HEK293 (cell line): Measurements from ENCODE around the gene XIAP.

Source experiments
- CTCF ChIA-PET: fragments of 350-600 bp; formaldehyde crosslinking; extraction: SDS; loops from one replicate; lab custom pipeline; 2021; ENCODE audit warnings: antibody characterized with exemption; lab: Yijun Ruan, JAX
- POLR2A ChIA-PET: fragments of 300-600 bp; formaldehyde crosslinking; extraction: SDS; loops from one replicate; lab custom pipeline; 2020; ENCODE audit warnings: antibody characterized with exemption, inconsistent platforms; lab: Yijun Ruan, JAX
- H3K27ac ChIP-seq: fragments of 200-500 bp; sonication (Bioruptor generic); 2 replicates; pipeline ENCODE4 v1.5.1; 2014; ENCODE audit warnings: low read depth, low read length, control low read depth, inconsistent platforms; ENCODE audit errors: extremely low read depth
- H3K36me3 ChIP-seq, 2 experiments: fragments of 200-500 bp in 1 of 2; sonication (Bioruptor generic) in 1 of 2; 1 replicate in 1 of 2; 2 replicates in 1 of 2; pipeline ENCODE4 v1.5.1; 2014 to 2017; ENCODE audit warnings: inconsistent platforms in 2 of 2, low read length in 2 of 2; ENCODE audit not compliant: control insufficient read depth in 2 of 2, insufficient read depth in 1 of 2
- H3K4me1 ChIP-seq: fragments of 200-500 bp; sonication (Bioruptor generic); 2 replicates; pipeline ENCODE4 v1.5.1; 2014; ENCODE audit warnings: mild to moderate bottlenecking, low read length, inconsistent platforms; ENCODE audit not compliant: control insufficient read depth, insufficient read depth
- H3K4me3 ChIP-seq: 2 replicates; pipeline ENCODE4 v1.5.1; 2011; ENCODE audit warnings: low read depth, mild to moderate bottlenecking, control low read depth, low read length, moderate library complexity
- H3K9me3 ChIP-seq: fragments of 200-500 bp; sonication (Bioruptor generic); 2 replicates; pipeline ENCODE4 v1.5.1; 2014; ENCODE audit warnings: low read depth, low read length, inconsistent platforms; ENCODE audit not compliant: control insufficient read depth, insufficient read depth
- EGR2 ChIP-seq: fragments of 450-650 bp; formaldehyde crosslinking; IDR thresholded peaks from 2 replicates; pipeline ENCODE4 v1.5.1; 2016; ENCODE audit warnings: low read depth, missing biosample characterization, missing genetic modification characterization
- HOXC10 ChIP-seq: sonication (generic); formaldehyde crosslinking; IDR thresholded peaks from 2 replicates; pipeline ENCODE4 v1.8.1; 2023; ENCODE audit warnings: mild to moderate bottlenecking, missing genetic modification reagents
- KLF17 ChIP-seq: fragments of 450-650 bp; formaldehyde crosslinking; IDR thresholded peaks from 2 replicates; pipeline ENCODE4 v1.5.1; 2016; ENCODE audit warnings: missing biosample characterization, missing genetic modification characterization
- MYNN ChIP-seq: fragments of 450-650 bp; formaldehyde crosslinking; IDR thresholded peaks from 2 replicates; pipeline ENCODE4 v1.5.1; 2016; ENCODE audit warnings: missing biosample characterization, missing genetic modification characterization, borderline replicate concordance
- REPIN1 ChIP-seq: fragments of 450-650 bp; formaldehyde crosslinking; IDR thresholded peaks from 2 replicates; pipeline ENCODE4 v1.5.1; 2017; ENCODE audit warnings: missing biosample characterization, missing genetic modification characterization, low read depth
- SP7 ChIP-seq: fragments of 450-650 bp; formaldehyde crosslinking; IDR thresholded peaks from 2 replicates; pipeline ENCODE4 v1.5.1; 2016; ENCODE audit warnings: missing biosample characterization, missing genetic modification characterization
- ZBTB17 ChIP-seq: fragments of 450-650 bp; formaldehyde crosslinking; IDR thresholded peaks from 2 replicates; pipeline ENCODE4 v1.5.1; 2016; ENCODE audit warnings: missing biosample characterization, missing genetic modification characterization
- ZEB2 ChIP-seq: fragments of 450-650 bp; formaldehyde crosslinking; IDR thresholded peaks from 2 replicates; pipeline ENCODE4 v1.5.1; 2016; ENCODE audit warnings: missing biosample characterization, missing genetic modification characterization
- ZNF10 ChIP-seq: fragments of 450-650 bp; formaldehyde crosslinking; IDR thresholded peaks from 2 replicates; pipeline ENCODE4 v1.5.1; 2017; ENCODE audit warnings: missing biosample characterization, missing genetic modification characterization
- ZNF114 ChIP-seq: fragments of 450-650 bp; formaldehyde crosslinking; IDR thresholded peaks from 2 replicates; pipeline ENCODE4 v1.5.0; 2017; ENCODE audit warnings: missing biosample characterization, missing genetic modification characterization
- ZNF202 ChIP-seq: fragments of 450-650 bp; formaldehyde crosslinking; IDR thresholded peaks from 2 replicates; pipeline ENCODE4 v1.5.1; 2016; ENCODE audit warnings: missing biosample characterization, missing genetic modification characterization, borderline replicate concordance
- ZNF223 ChIP-seq: fragments of 450-650 bp; formaldehyde crosslinking; IDR thresholded peaks from 2 replicates; pipeline ENCODE4 v1.5.1; 2016; ENCODE audit warnings: missing biosample characterization, missing genetic modification characterization
- ZNF394 ChIP-seq: fragments of 450-650 bp; formaldehyde crosslinking; IDR thresholded peaks from 2 replicates; pipeline ENCODE4 v1.5.1; 2016; ENCODE audit warnings: missing biosample characterization, missing genetic modification characterization, mild to moderate bottlenecking, moderate library complexity, borderline replicate concordance
- ZNF426 ChIP-seq: fragments of 450-650 bp; formaldehyde crosslinking; IDR thresholded peaks from 2 replicates; pipeline ENCODE4 v1.5.1; 2017; ENCODE audit warnings: missing biosample characterization, missing genetic modification characterization, mild to moderate bottlenecking, inconsistent platforms, moderate library complexity
- ZNF449 ChIP-seq: fragments of 450-650 bp; formaldehyde crosslinking; IDR thresholded peaks from 2 replicates; pipeline ENCODE4 v1.5.1; 2017; ENCODE audit warnings: missing biosample characterization, mild to moderate bottlenecking, missing genetic modification characterization, moderate library complexity
- ZNF501 ChIP-seq: fragments of 450-650 bp; formaldehyde crosslinking; IDR thresholded peaks from 2 replicates; pipeline ENCODE4 v1.5.1; 2016; ENCODE audit warnings: missing biosample characterization, missing genetic modification characterization
- ZNF585B ChIP-seq: fragments of 450-650 bp; formaldehyde crosslinking; IDR thresholded peaks from 2 replicates; pipeline ENCODE4 v1.5.1; 2016; ENCODE audit warnings: missing biosample characterization, missing genetic modification characterization
- ZNF596 ChIP-seq: fragments of 450-650 bp; IDR thresholded peaks from 2 replicates; pipeline ENCODE4 v1.5.0; 2018; ENCODE audit warnings: missing biosample characterization, mild to moderate bottlenecking, missing genetic modification characterization, moderate library complexity
- ZNF639 ChIP-seq: fragments of 450-650 bp; formaldehyde crosslinking; IDR thresholded peaks from 2 replicates; pipeline ENCODE4 v1.5.1; 2016; ENCODE audit warnings: missing biosample characterization, missing genetic modification characterization
- ZNF654 ChIP-seq: fragments of 450-650 bp; formaldehyde crosslinking; IDR thresholded peaks from 2 replicates; pipeline ENCODE4 v1.5.1; 2016; ENCODE audit warnings: low read depth, missing biosample characterization, missing genetic modification characterization
- ZNF837 ChIP-seq: fragments of 450-650 bp; formaldehyde crosslinking; IDR thresholded peaks from 2 replicates; pipeline ENCODE4 v1.5.1; 2016; ENCODE audit warnings: missing biosample characterization, missing genetic modification characterization
- TF ChIP-seq, protein P1 (sequence below): fragments of 450-650 bp; formaldehyde crosslinking; IDR thresholded peaks from 2 replicates; pipeline ENCODE4 v1.5.1; 2016; ENCODE audit warnings: missing biosample characterization, missing genetic modification characterization, borderline replicate concordance
- TF ChIP-seq, protein P2 (sequence below): fragments of 450-650 bp; formaldehyde crosslinking; IDR thresholded peaks from 2 replicates; pipeline ENCODE4 v1.5.1; 2016; ENCODE audit warnings: missing biosample characterization, missing genetic modification characterization

The XIAP gene

DNA sequence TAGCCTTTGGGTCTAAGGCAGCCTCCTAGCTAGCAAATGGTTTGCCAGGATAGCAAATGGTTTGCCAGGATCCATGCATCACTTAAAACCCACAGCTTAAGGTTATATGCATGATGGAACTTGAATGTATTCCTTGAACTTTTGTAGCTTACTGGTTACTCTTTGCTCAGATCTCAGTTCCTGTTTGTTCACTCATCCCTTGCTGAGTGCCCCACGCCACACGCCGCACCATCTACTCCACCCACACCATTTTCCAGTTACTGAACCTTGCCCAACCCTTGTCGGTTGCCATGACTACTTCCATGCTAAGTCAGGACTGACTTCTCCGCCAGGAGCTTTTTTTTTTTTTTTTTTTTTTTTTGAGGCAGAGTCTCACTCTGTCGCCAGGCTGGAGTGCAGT lies 29.5 kb upstream of the XIAP start:
- Histone ChIP-seq H3K4me1 (no peaks in the 10 kb centered on the region), H3K9me3 (no peaks in the 10 kb centered on the region), H3K36me3 (no peaks in the 10 kb centered on the region), H3K4me3 (no peak overlapping the region), H3K27ac (no peak overlapping the region)
- TF ChIP-seq ZNF426 (no peak), ZNF585B (tag by site-specific recombination) (no peak), MYNN (tag by site-specific recombination) (no peak), ZNF639 (tag by site-specific recombination) (no peak), ZNF223 (tag by site-specific recombination) (no peak), ZNF596 (tag by site-specific recombination) (no peak), REPIN1 (no peak), ZNF837 (tag by site-specific recombination) (no peak), ZNF449 (tag by site-specific recombination) (no peak), ZNF114 (no peak)
- TF ChIP-seq, protein P1, sequence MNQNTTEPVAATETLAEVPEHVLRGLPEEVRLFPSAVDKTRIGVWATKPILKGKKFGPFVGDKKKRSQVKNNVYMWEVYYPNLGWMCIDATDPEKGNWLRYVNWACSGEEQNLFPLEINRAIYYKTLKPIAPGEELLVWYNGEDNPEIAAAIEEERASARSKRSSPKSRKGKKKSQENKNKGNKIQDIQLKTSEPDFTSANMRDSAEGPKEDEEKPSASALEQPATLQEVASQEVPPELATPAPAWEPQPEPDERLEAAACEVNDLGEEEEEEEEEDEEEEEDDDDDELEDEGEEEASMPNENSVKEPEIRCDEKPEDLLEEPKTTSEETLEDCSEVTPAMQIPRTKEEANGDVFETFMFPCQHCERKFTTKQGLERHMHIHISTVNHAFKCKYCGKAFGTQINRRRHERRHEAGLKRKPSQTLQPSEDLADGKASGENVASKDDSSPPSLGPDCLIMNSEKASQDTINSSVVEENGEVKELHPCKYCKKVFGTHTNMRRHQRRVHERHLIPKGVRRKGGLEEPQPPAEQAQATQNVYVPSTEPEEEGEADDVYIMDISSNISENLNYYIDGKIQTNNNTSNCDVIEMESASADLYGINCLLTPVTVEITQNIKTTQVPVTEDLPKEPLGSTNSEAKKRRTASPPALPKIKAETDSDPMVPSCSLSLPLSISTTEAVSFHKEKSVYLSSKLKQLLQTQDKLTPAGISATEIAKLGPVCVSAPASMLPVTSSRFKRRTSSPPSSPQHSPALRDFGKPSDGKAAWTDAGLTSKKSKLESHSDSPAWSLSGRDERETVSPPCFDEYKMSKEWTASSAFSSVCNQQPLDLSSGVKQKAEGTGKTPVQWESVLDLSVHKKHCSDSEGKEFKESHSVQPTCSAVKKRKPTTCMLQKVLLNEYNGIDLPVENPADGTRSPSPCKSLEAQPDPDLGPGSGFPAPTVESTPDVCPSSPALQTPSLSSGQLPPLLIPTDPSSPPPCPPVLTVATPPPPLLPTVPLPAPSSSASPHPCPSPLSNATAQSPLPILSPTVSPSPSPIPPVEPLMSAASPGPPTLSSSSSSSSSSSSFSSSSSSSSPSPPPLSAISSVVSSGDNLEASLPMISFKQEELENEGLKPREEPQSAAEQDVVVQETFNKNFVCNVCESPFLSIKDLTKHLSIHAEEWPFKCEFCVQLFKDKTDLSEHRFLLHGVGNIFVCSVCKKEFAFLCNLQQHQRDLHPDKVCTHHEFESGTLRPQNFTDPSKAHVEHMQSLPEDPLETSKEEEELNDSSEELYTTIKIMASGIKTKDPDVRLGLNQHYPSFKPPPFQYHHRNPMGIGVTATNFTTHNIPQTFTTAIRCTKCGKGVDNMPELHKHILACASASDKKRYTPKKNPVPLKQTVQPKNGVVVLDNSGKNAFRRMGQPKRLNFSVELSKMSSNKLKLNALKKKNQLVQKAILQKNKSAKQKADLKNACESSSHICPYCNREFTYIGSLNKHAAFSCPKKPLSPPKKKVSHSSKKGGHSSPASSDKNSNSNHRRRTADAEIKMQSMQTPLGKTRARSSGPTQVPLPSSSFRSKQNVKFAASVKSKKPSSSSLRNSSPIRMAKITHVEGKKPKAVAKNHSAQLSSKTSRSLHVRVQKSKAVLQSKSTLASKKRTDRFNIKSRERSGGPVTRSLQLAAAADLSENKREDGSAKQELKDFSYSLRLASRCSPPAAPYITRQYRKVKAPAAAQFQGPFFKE (tag by site-specific recombination) = no peak
- POLR2A ChIA-PET = no interaction called here
- CTCF ChIA-PET = interaction anchor here (0.6 to 1.6 kb wide), 5 partner anchors 14 to 146 kb away, joined by 3 to 4 read pairs (median 4); no protein-coding TSS in a partner anchor

DNA sequence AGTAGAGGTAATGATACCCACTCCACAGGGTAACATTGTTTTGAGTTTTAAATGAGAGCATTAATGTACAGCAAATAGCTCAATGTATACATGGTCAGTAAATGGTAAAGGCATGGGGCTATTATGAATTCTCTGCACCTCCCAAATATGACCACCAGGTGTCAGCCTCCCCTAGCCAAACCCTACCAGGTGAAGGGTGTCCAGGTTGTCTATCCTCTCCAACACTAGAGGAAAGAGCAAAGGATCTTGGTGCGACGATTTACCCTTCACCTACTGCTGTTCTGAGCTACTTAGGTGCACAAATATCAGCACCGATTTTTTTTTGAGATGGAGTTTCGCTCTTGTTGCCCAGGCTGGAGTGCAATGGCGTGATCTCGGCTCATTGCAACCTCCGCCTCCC lies 26.5 kb upstream of the XIAP start:
- Histone ChIP-seq H3K36me3 (no peaks in the 10 kb centered on the region), H3K4me3 (no peak overlapping the region), H3K27ac (no peak overlapping the region), H3K9me3 (no peaks in the 10 kb centered on the region), H3K4me1 (0 out of 2 replicates have a peak, but pooled peaks cover 2% of the 10 kb centered on the region)
- ChIA-PET CTCF (interaction anchor here (0.5 to 3.1 kb wide), 48 partner anchors 9 to 849 kb away, joined by 3 to 23 read pairs (median 4); no protein-coding TSS in a partner anchor), POLR2A (interaction anchor here (0.8 kb wide), 1 partner anchor 26 kb away, joined by 4 read pairs; the partner anchor contains the start of gene XIAP)
- TF ChIP-seq ZNF501 (peak; percentile 44; the same call in 1 of the 2 replicates), SP7 (tag by site-specific recombination) (no peak), ZBTB17 (tag by site-specific recombination) (peak; percentile 51; the same call in 1 of the 2 replicates), EGR2 (no peak), ZNF654 (tag by site-specific recombination) (peak; percentile 97), ZNF10 (tag by site-specific recombination) (peak; percentile 92), ZEB2 (tag by site-specific recombination) (peak; percentile 56; the same call in 1 of the 2 replicates), KLF17 (tag by site-specific recombination) (0 out of 2 replicates have a peak, but pooled peaks have one; percentile 10), ZNF202 (tag by site-specific recombination) (no peak), HOXC10 (CRISPR knock-in tag) (no peak), ZNF394 (tag by site-specific recombination) (0 out of 2 replicates have a peak, but pooled peaks have one; percentile 13)
- TF ChIP-seq, protein P2, sequence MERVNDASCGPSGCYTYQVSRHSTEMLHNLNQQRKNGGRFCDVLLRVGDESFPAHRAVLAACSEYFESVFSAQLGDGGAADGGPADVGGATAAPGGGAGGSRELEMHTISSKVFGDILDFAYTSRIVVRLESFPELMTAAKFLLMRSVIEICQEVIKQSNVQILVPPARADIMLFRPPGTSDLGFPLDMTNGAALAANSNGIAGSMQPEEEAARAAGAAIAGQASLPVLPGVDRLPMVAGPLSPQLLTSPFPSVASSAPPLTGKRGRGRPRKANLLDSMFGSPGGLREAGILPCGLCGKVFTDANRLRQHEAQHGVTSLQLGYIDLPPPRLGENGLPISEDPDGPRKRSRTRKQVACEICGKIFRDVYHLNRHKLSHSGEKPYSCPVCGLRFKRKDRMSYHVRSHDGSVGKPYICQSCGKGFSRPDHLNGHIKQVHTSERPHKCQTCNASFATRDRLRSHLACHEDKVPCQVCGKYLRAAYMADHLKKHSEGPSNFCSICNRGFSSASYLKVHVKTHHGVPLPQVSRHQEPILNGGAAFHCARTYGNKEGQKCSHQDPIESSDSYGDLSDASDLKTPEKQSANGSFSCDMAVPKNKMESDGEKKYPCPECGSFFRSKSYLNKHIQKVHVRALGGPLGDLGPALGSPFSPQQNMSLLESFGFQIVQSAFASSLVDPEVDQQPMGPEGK (tag by site-specific recombination) = no peak
